ENCODE measurements around the gene C9orf50. TPM values are rescaled to one million over a fixed set of nuclear protein-coding genes. Genes with fewer than 3 reads are reported as not detected.

C9orf50 gene
- polyA plus RNA-seq, 4 donors: 0.27 to 1.1 (median 0.49) TPM

DNA sequence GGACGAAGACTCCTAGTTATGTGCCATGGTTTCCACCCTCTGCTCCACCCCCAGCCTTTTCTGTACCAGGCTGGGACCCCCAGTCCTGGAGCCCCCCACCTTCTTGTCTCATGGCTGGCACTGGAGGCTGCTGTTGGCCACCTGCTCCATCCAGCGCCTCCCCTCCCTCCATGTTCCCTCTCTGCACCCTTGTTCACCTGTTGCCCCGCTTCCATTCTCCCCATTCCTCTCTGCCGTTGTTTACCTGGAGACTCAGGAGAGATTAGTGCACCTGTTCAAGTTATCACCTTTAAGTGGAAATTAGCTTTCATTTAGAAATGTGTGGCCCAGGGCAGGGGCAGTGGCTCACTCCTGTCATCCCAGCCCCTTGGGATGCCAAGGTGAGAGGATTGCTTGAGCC lies 12.3 kb upstream of the C9orf50 start:
- no peak for DNase-seq (ENCODE audit: low read depth in 4 of 4, low spot score in 3 of 4)

DNA sequence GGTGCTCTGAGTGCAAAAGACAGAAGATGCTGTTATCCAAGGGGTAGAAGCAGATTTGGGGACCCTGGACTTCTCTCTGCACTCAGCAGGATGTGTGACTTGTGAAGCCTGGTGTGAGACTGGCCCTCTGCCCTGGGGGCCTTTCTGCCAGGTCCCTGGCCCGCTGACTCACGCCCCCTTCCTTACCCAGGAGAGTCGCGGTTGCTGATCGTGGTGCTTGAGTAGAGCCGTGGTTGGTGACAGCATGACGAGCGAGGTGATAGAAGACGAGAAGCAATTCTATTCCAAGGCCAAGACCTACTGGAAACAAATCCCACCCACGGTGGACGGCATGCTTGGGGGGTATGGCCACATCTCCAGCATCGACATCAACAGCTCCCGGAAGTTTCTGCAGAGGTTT lies 11.6 kb upstream of the C9orf50 start:
- DNase-seq (ENCODE audit: low read depth in 4 of 4, low spot score in 3 of 4): no peak

DNA sequence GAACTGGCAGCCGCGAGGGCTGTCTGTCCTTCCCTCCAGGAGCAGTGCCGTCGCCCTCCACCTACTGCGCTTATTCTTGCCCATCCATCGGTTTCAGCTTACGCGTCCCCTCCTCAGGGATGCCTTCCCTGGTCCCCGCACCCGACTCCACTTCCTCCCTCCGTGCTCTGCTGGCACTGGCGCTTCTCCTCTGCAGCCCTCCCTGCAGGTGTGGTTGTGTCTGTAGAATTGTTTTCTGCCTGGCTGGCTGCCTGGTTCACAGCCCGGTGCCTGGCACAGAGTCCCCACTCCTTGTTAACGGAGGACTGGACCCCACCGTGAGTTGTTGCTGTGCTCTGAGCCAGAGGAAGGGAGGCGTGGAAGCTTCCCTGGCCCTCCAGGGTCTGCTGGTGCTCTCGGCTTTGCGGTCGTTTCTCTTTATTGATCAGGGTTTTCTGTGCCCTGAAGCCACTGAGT lies 10.8 kb upstream of the C9orf50 start:
- DNase-seq (ENCODE audit: low read depth in 4 of 4, low spot score in 3 of 4): no peak

DNA sequence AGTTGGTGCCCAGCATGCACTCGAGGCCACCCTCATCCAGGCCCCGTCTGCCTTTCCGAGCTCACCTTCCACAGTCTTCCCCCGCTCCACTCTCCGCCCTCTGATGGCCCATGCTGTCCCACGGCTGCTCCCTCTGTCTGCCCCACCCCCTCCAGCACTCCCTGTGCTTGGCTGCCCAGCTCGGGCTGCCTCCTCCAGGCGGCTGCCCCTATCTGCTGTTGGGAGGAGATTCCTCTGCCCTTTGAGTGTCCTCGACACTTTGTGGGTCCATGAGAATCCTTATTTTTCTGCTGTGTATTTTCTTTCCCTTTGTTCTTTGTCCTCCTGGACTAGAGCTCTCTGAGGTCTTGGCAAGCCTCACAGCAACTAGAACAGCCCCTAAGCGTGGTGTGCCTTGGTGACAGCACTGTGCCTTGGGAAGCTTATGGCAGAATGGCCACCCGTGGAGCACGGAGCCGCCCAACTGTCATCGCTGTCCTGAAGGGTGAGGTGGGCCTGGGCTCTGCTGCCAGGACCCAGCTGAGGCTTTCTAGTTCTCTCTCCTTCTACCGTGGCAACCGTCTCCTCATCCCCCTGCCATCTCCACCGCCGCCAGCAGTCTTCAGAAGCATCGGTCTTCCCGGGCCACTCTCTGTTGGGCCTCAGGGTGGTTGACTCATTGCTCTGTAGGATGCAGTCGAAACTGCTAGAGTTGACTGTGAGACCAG lies 10.2 kb upstream of the C9orf50 start:
- no peak for DNase-seq (ENCODE audit: low read depth in 4 of 4, low spot score in 3 of 4)

DNA sequence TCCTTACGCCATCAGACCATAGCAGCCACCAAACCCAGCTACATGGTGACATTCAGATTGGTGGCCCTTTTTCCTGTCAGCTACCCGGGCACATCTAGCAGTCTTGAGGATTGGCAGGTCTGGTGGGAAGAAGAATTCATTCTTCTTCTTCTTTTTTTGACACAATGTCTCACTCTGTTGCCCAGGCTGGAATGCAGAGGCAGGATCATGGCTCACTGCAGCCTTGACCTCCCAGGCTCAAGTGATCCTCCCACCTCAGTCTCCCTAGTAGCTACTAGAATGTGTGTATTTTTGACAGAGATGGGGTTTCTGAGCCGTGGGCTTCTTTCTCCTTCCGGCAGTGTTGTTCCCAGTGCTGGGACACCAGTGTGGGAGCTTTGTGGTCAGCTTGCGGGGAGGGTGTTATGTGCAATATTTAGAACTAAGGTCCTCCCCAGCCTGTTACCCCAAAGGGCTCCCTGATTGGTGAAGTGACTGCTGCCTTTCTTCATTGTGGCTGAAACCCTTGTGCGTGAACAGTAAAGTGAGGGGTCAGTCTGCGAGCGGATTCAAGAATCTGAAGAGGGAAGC lies 8.4 kb upstream of the C9orf50 start:
- DNase-seq (ENCODE audit: low read depth in 4 of 4, low spot score in 3 of 4): no peak

DNA sequence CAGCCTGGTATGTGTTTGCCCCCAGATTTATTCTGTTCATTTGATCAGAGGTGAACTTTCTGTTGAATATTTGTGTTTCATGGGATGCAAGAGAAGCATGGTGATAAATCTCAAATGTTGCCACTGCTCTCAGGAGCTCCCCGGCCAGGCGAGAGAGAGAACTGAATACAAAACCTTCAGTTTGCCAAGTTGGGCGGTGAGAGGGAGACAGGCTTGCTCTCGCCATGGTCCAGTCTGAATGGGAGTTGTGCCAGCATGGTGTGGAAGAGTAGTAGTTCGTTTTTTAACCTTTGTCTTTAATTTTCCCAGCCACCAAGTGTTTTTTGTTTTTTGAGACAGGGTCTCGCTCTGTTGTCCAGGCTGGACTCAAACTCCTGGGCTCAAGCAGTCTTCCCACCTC lies 7.8 kb upstream of the C9orf50 start:
- no peak for DNase-seq (ENCODE audit: low read depth in 4 of 4, low spot score in 3 of 4)

DNA sequence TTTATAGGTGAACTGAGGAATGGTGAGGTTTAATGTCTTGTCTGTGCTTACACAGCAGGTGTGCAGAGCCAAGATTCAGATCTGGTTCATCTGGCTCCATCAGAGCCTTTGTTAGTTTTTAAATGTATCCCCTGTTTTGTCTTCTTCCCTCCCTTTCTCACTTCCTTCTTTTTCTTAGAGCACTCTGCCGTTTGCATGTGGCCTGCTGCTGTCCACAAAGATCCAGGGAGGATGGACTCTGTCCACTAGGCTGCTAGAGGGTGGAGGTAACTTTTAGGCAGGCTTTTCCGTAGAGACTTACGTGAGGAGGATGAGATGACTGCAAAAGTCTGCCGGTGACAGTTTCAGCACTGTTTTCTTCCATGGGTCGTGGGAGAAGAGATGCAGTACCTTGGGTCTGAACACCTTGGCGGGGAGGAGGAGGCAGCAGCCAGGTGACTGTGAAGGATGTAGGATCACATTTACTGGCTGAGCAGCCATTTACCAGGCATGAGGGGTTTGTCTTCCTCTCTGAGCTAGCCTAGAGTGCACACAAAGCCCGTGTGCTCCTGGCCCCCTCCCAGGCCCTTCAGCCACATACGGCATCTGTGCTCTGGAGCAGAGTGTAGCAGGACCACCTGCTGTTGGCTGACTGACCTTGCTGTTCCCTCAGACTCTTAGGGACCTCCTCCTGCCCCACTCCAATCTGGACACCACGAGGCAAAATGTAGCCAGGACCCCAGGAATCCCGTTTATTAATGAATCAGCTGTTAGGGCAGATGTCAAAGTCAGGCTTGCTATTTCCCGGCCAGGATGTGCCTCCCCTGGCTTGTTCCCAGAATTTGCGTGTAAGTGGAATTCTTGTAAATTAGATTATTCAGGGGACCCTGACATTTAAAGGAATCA lies 6.9 kb upstream of the C9orf50 start:
- no peak for DNase-seq (ENCODE audit: low read depth in 4 of 4, low spot score in 3 of 4)

DNA sequence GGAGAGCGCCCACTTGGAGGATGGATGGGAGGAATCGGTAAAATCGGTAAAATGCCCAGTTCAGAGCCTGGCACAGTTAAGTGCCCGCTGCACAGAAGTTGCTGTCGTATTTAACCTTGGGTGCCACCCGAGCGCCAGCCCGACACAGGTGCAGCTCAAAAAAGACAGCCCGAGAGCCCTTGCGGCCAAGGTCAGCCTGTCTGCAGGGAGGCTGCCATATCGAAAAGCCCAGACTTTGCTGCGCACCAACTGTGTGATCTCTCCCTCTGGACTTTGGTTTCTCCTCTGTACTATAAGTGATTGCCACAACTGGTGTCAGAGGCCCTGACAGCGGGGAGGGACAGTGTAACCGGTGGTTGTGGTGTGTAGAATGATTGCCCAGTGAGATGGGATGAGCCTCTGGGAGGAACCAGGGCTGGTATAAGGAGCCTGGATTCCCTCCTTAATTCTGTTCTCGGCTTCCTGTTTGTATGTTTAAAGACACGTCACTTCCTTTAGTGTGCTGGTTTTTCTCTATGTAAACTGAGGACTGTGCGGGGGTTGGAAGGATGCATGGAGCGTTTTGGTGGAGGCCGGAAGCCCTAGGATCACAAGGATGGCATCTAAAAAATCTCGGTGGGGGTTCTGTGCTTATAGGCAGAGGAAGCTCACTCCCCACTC lies 5.9 kb upstream of the C9orf50 start:
- no peak for DNase-seq (ENCODE audit: low read depth in 4 of 4, low spot score in 3 of 4)

DNA sequence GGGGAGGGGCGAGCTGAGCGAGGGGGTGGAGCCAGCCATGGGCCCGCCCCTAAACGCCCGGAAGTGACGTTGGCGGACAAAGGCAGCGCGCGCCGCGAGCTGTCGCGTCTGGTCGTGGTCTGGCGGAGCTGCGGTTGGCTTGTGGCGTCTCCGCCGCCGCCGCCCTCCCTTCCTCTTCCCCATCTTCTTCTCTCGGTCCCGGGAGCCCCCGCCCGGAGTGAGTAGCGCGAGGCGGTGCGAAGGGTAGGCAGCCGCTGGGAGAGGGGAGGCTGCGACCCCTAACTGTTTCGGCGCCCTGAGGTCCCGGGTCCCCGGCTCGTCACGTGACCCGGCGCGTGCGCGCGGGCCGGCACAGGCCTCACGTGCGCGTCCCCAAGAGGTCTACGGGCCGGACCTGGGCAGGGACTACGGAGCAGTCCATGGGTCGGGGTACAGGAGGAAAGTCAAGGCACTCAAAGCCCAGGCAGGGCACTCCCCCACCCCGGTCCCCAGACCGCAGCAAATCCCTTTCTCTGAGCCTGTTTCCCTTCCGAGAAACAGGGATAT lies 5.3 kb upstream of the C9orf50 start, which contains the start of gene NTMT1:
NTMT1 (plus strand) TSS at position 85 of the 546 bp plus-strand sequence. CDS start 6,541 bp downstream, outside the sequence.
- DNase-seq (ENCODE audit: low read depth in 4 of 4, low spot score in 3 of 4): peak in 2 of 4 donors; percentile 72 to 75

DNA sequence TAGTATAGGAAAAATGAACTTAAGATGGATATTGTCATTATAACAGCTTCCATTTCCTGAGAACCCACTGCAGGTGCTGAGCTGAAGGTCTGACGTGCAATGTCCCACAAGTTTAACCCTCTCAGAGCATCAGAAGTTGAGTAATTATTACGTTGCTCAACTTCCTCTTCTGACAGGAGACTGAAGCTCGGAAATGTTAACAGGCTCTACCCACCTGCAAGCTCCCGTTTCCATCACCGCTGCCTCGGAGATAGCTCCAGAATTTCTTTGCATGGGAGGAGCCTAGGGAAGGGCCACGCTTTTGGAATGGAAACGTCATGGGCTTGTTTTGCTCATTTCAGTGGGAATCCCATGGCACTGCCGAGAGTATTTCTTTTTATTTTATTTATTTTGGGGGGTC lies 4.0 kb upstream of the C9orf50 start:
- DNase-seq (ENCODE audit: low read depth in 4 of 4, low spot score in 3 of 4): no peak

DNA sequence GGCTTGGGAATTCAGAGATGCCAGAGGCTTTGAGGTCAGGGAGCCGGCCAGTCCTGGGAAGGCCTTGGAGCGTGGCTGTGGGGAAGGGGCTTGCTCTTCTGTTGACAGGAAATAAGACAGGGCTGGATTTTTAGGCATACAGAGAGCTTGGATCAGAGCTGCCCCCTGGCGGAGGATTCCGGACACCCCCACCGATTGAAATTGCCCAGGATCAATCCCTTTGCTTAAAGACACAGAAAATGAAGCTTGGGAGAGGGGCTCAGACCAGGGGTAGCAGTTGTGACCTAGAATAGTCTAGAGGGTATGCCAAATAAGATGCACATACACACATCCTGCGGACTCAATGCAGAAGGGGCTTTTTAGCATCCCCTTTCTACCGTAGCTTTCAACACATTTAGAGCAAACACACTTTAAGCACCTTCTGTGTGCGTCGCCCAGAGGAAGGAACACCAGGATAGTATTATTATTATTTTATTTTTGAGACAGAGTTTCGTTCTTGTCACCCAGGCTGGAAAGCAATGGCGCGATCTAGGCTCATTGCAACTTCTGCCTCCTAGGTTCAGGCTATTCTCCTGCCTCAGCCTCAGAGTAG lies 3.4 kb upstream of the C9orf50 start:
- no peak for DNase-seq (ENCODE audit: low read depth in 4 of 4, low spot score in 3 of 4)

DNA sequence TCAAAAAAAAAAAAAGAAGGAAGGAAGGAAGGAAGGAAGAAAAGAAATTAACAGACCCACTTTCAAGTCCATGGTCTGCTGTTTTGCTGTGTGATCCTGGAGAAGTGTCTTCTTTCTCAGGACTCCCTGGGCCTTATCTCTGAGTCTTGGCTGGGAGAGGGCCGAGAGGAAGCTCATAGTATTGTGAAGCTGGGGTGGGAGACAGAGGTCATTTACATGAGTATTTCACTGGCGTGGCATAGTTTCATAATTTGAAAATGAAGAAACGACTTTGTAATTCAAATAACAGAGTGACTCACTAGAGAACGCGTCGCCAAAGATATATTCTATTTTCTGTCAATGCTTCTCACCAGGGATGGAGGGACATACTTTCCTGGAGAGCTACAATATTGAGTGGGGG lies 2.4 kb upstream of the C9orf50 start:
- no peak for DNase-seq (ENCODE audit: low read depth in 4 of 4, low spot score in 3 of 4)

DNA sequence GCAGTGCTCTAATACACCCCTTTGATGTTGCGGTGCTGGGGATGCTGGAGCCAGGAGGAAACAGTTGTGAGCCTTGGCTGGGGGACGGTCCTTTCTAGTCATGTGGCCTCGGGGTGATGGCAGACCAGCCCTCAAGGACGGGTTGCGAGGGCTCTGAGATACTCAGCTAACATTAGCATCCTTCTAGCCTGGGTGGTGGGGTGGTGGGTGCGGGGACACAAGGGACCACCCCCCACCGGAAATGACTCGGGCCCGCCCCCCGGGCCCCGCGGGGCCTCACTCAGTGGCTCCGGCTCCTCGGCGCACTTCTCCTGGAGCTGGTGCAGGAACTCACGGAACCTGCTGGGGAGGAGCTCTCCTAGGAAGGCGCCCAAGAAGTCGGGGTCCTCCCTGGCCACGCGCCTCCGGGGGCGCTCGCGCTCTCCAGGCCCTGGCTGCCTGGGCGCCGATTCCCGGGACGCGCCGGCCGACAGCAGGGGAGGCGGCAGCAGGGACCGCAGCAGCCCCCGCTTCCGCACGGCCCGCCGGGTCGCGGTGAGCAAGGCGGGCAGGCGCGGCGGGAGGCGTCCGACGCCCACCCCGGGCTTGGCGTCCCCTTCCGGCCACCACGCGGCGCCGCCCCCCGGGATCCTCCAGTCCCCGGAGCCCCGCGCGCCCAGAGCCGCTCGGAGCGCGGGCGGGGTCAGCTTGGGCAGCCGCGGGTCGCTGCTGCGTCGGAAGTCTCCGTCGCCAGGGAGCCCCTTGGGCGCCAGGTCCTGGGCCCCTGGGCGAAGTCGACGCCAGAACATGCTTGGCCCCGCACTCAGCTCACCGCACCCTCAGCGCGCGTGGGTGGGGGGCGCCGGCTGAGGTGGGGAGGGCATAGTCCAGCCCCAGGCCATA lies 873 bp downstream of the C9orf50 start:
- no peak for DNase-seq (ENCODE audit: low read depth in 4 of 4, low spot score in 3 of 4)

DNA sequence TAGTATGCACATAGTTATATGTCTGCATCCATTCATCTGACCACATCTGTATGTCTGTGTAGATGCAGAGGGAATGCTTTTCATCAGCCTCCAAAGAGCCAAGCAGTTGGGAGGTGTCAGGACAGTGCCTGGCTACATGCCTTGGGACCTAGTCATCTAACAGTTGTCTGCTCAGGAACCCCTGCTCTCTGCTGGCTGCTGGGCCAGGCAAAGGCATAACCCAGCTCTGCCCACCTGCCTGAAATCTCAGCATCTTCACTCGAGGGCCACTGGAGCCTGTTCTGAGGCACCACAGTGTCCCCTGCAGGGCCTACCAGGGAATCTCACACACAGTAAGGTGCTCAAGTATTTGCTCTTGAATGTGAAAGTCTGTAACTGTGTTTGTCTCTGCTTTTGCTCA lies 3.7 kb downstream of the C9orf50 start:
- no peak for DNase-seq (ENCODE audit: low read depth in 4 of 4, low spot score in 3 of 4)

DNA sequence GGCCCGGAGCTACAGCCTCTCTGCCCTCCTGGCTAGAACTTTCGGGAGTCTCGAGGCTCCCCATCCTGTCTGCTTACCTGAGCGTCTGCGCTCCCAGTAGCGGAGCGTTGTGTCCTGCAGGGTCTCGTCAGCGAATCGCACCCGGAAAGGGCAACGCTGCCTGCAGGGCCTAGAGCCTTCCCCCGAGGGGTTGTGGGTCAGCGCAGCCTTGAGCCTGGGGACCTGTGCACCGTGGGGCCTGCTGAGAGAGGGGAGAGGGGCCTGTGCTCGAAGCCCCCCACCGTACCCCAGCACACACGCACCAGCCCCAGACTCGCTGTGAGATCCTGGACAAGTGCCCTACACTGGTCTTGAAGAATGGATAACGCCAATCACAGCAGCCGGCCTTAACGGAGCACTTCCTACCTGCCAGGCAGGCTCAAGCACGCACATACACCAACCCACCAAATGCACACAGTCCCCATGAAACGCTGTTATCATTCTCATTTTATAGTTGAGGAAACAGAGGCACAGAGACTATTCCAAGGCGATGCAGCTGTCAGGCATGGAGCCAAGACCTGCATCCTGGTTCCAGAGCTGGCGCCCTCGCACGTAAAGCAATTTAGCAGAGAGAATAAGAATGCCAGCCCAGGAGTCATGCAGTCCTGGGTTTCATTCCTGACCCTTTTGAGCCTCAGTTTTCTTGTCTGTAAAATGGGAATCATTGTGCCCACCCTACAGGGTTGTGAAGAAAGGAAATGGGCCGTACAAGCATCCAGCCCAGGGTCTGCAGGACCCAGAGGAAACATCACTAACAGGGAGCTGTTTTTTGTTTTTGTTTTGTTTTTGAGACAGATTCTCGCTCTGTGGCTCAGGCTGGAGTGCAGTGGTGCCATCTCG lies 5.3 kb downstream of the C9orf50 start:
- DNase-seq (ENCODE audit: low read depth in 4 of 4, low spot score in 3 of 4): no peak

DNA sequence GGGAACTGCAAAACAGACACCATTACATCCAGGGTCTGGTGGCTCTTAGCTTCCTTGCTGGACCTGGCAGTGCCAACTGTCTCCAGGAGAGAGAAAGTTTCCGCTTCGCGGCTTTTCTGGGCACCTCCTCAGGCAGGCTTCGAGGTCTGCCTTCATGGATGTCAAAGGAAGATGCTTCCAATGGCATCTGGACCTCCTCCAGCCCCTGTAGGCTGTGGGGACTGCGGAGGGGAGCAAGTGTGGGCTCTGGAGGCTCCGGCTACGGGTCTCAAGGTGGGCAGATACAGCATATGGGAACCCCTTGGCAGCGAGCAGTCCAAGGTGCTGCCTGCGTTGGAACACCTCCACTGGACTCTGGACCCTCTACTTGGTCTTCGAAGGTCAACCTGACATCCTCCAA lies 6.0 kb downstream of the C9orf50 start:
- DNase-seq (ENCODE audit: low read depth in 4 of 4, low spot score in 3 of 4): no peak

DNA sequence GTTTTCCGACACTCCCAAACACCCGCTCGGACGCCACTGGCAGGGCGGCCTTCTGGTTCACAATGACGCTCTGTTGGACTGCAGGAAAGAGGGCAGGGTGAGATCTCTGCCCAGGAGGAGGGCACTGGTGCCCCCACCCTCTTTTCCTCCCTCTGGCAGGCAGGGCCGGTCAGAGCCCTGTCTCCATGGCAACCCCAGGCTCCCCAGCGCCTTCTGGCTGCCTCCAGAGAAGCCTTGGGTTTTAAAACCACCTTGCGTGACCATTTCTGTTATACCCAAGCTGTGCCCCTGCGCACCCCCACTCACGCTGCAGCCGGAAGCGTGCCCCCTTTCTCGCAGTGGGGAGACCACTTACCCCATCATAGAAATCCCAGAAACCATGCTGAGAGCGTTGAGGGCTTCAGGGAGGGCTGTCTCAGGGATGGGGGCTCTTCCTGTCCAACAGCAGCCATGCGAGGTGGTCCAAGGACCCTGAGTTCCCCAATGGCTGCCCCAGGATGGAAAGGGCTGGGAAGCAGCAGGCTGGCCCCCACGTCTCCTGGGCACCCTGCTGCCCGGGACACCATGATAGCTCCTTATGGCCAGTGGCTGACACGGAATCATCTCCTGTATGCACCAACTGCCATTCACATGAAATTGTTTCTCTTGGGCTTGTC lies 7.3 kb downstream of the C9orf50 start:
- DNase-seq (ENCODE audit: low read depth in 4 of 4, low spot score in 3 of 4): no peak
